Brain microvascular endothelial cell (primary cell): ENCODE results near the gene MAGEB6B.
"Not testable (repeated sequence)": the region's sequence is repeated elsewhere in the genome, so short reads cannot be mapped to it uniquely, and the experiment has no call there.

Experiments
- DNase-seq: peaks from one replicate; pipeline ENCODE4 v3.0.0-alpha.2; 2020
- H3K27ac ChIP-seq: fragments of 250-450 bp; sonication (Bioruptor Pico); 2 replicates; pipeline ENCODE4 v1.5.1; 2020; ENCODE audit warnings: mild to moderate bottlenecking, moderate library complexity
- H3K27me3 ChIP-seq: fragments of 250-450 bp; sonication (Bioruptor Pico); replicated peaks from 2 replicates; pipeline ENCODE4 v1.5.1; 2020; ENCODE audit warnings: mild to moderate bottlenecking
- H3K36me3 ChIP-seq: fragments of 250-450 bp; sonication (Bioruptor Pico); replicated peaks from 2 replicates; pipeline ENCODE4 v1.5.1; 2020; ENCODE audit warnings: mild to moderate bottlenecking
- H3K4me3 ChIP-seq: 2 replicates; pipeline ENCODE4 v1.5.1; 2011; ENCODE audit warnings: low read depth, mild to moderate bottlenecking, control low read depth, low read length, moderate library complexity
- CTCF ChIP-seq: IDR thresholded peaks from 2 replicates; pipeline ENCODE4 v1.5.1; 2011; ENCODE audit warnings: low read depth, mild to moderate bottlenecking, moderate library complexity, low read length, control low read depth, inconsistent platforms; ENCODE audit errors: missing control alignments
- in situ Hi-C: cut with HindIII; loops from 2 replicates; pipeline ENCODE4 v1.10.0; 2017; ENCODE audit warnings: low sequenced_read_pairs, low pct_ligation_motif_present

MAGEB6B gene

GRCh38 chrX:26160301-26160700 is at the start of gene MAGEB6B:
MAGEB6B (plus strand) TSS chrX:26160601; CDS start chrX:26160601, 0 bp downstream.
- no peak for DNase-seq
- no peaks in the 10 kb centered on the region for H3K27me3 ChIP-seq
- H3K36me3 ChIP-seq = no peaks in the 10 kb centered on the region
- H3K27ac ChIP-seq = no peak within 1 kb of the TSS
- in situ Hi-C loops = no loop called here
- H3K4me3 ChIP-seq = no peak within 1 kb of the TSS
- TF ChIP-seq CTCF = no peak

GRCh38 chrX:26138274-26138673 is 22.1 kb upstream of the MAGEB6B start, which contains the start of gene MAGEB18:
MAGEB18 (plus strand) TSS chrX:26138343; CDS start chrX:26138986, 643 bp downstream.
- Histone ChIP-seq H3K36me3 (no peaks in the 10 kb centered on the region), H3K27ac (no peak within 1 kb of the TSS), H3K27me3 (no peaks in the 10 kb centered on the region), H3K4me3 (no peak within 1 kb of the TSS)
- DNase-seq = no peak
- in situ Hi-C loops = no loop called here
- TF ChIP-seq CTCF = no peak

GRCh38 chrX:26146024-26146423 is 14.4 kb upstream of the MAGEB6B start:
- H3K27me3 ChIP-seq = no peaks in the 10 kb centered on the region
- in situ Hi-C loops = no loop called here
- no peak overlapping the region for H3K4me3 ChIP-seq
- no peak overlapping the region for H3K27ac ChIP-seq
- TF ChIP-seq CTCF = no peak
- no peak for DNase-seq
- H3K36me3 ChIP-seq = no peaks in the 10 kb centered on the region

- no peak for TF ChIP-seq CTCF
Measured at GRCh38 chrX:26192204-26192603, 31.8 kb downstream of the MAGEB6B start, which contains the start of gene MAGEB6. MAGEB6 (plus strand) TSS chrX:26192440; CDS start chrX:26193847, 1,407 bp downstream.

GRCh38 chrX:26203561-26203960 is 43.2 kb downstream of the MAGEB6B start:
- in situ Hi-C loops = no loop called here
- Histone ChIP-seq H3K4me3 (no peak overlapping the region), H3K27ac (no peak overlapping the region), H3K27me3 (no peaks in the 10 kb centered on the region), H3K36me3 (no peaks in the 10 kb centered on the region)
- DNase-seq = no peak
- TF ChIP-seq CTCF = no peak

More at GRCh38 chrX:26192204-26192603, 31.8 kb downstream of the MAGEB6B start, which contains the start of gene MAGEB6:
- no peak for DNase-seq
- H3K27ac ChIP-seq = no peak within 1 kb of the TSS
- no peak within 1 kb of the TSS for H3K4me3 ChIP-seq
- in situ Hi-C loops = no loop called here
- H3K27me3 ChIP-seq = no peaks in the 10 kb centered on the region
- H3K36me3 ChIP-seq = no peaks in the 10 kb centered on the region

- H3K36me3 ChIP-seq, H3K27me3 ChIP-seq, in situ Hi-C loops, DNase-seq, H3K4me3 ChIP-seq, H3K27ac ChIP-seq: not testable (repeated sequence)
Measured at GRCh38 chrX:26204717-26205116, 44.3 kb downstream of the MAGEB6B start.
